GM12878 (cell line): ENCODE measurements around the gene TMEM170B. TPM values are rescaled to one million over a fixed set of nuclear protein-coding genes. Genes with fewer than 3 reads are reported as not detected.

Experiments used
- ATAC-seq: fragments of 200-7000 bp; cut with Tn5 transposase; 3 replicates; pipeline ENCODE4 v1.9.1; 2020; ENCODE audit warnings: mild to moderate bottlenecking, moderate library complexity
- BruUV-seq: library from RNA; stranded (reverse); fragments of 400-500 nt; replicated peaks from 2 replicates; lab custom pipeline; 2021; lab: Mats Ljungman, UMichigan
- CTCF ChIA-PET: fragments of 300-600 bp; sonication (Branson Sonifier 250); formaldehyde crosslinking; extraction: SDS; loops from one replicate; lab custom pipeline; 2021; ENCODE audit warnings: inconsistent platforms; lab: Yijun Ruan, JAX
- POLR2A ChIA-PET: fragments of 350-600 bp; formaldehyde crosslinking; extraction: SDS; loops from one replicate; lab custom pipeline; 2021; ENCODE audit warnings: inconsistent platforms; lab: Charles Lee
- RAD21 ChIA-PET: fragments of 300-600 bp; sonication (Branson Sonifier 250); formaldehyde crosslinking; loops from one replicate; lab custom pipeline; 2023; ENCODE audit warnings: antibody characterized with exemption; ENCODE audit not compliant: unreplicated experiment; lab: Charles Lee
- SMC1A ChIA-PET: fragments of 300-600 bp; sonication (Branson Sonifier 250); formaldehyde crosslinking; loops from one replicate; lab custom pipeline; 2023; ENCODE audit not compliant: unreplicated experiment, uncharacterized antibody; lab: Charles Lee
- DNase-seq: peaks from one replicate; pipeline ENCODE4 v3.0.0-alpha.2; 2011; ENCODE audit warnings: low read depth, low spot score
- FAIRE-seq: peaks from 3 replicates; lab custom pipeline; 2011; peaks lifted over from hg19 to GRCh38; lab: Jason Lieb, UNC
- H2AFZ ChIP-seq: 2 replicates; pipeline ENCODE4 v1.6.0; 2011; ENCODE audit warnings: low read depth, low read length, control low read depth; ENCODE audit not compliant: control insufficient read depth
- H3K27ac ChIP-seq: 2 replicates; pipeline ENCODE4 v1.5.1; 2011; ENCODE audit warnings: control low read depth; ENCODE audit not compliant: control insufficient read depth, insufficient read depth
- H3K27me3 ChIP-seq, 2 experiments: replicated peaks in 1 of 2; 2 replicates each; pipeline versions ENCODE4 v1.6.0 to v1.6.1; 2011; ENCODE audit warnings: low read length in 1 of 2; ENCODE audit not compliant: control insufficient read depth in 2 of 2, insufficient read depth in 2 of 2
- H3K36me3 ChIP-seq, 2 experiments: 2 replicates each; pipeline ENCODE4 v1.5.1; 2011; ENCODE audit warnings: low read length in 1 of 2; ENCODE audit not compliant: control insufficient read depth in 2 of 2, insufficient read depth in 2 of 2
- H3K4me1 ChIP-seq: 2 replicates; pipeline ENCODE4 v1.6.1; 2011; ENCODE audit warnings: mild to moderate bottlenecking, low read length, moderate library complexity, mixed read lengths; ENCODE audit not compliant: control insufficient read depth, insufficient read depth
- H3K4me2 ChIP-seq: 2 replicates; pipeline ENCODE4 v1.6.0; 2011; ENCODE audit warnings: control low read depth; ENCODE audit not compliant: control insufficient read depth, insufficient read depth
- H3K4me3 ChIP-seq: fragments of 200-600 bp; sonication (generic); 2 replicates; pipeline ENCODE4 v1.5.1; 2016
- H3K79me2 ChIP-seq: 2 replicates; pipeline ENCODE4 v1.6.0; 2011; ENCODE audit warnings: low read length; ENCODE audit not compliant: control insufficient read depth, insufficient read depth
- H3K9ac ChIP-seq: 2 replicates; pipeline ENCODE4 v1.8.0; 2011; ENCODE audit warnings: low read length, control low read depth, mixed read lengths; ENCODE audit not compliant: control insufficient read depth, insufficient read depth
- H3K9me3 ChIP-seq: replicated peaks from 3 replicates; pipeline ENCODE4 v1.5.1; 2011; ENCODE audit warnings: mild to moderate bottlenecking, low read length; ENCODE audit not compliant: control insufficient read depth, insufficient read depth
- H4K20me1 ChIP-seq: 2 replicates; pipeline ENCODE4 v1.6.0; 2011; ENCODE audit not compliant: control insufficient read depth, insufficient read depth
- CBX5 ChIP-seq: sonication (generic); IDR thresholded peaks from 2 replicates; pipeline ENCODE4 v1.6.1; 2016; ENCODE audit warnings: low read depth, moderate library complexity, mild to moderate bottlenecking, inconsistent platforms
- KDM1A ChIP-seq: fragments of 200-600 bp; sonication (generic); IDR thresholded peaks from 2 replicates; pipeline ENCODE4 v1.6.1; 2016; ENCODE audit warnings: borderline replicate concordance
- MEF2B ChIP-seq: fragments of 450-650 bp; IDR thresholded peaks from 2 replicates; pipeline ENCODE4 v1.6.1; 2018; ENCODE audit warnings: mild to moderate bottlenecking, moderate library complexity; ENCODE audit not compliant: partially characterized antibody, poor library complexity, severe bottlenecking
- NFYB ChIP-seq: IDR thresholded peaks from 2 replicates; pipeline ENCODE4 v1.6.1; 2011; ENCODE audit warnings: low read depth, mild to moderate bottlenecking, low read length, improper control_type of control experiment, moderate library complexity; ENCODE audit not compliant: insufficient read depth
- POU2F2 ChIP-seq: IDR thresholded peaks from 3 replicates; pipeline ENCODE4 v1.6.1; 2011; ENCODE audit warnings: low read depth, mild to moderate bottlenecking, low read length, borderline replicate concordance
- SP1 ChIP-seq: IDR thresholded peaks from one replicate; pipeline ENCODE4 v1.6.1; 2011; ENCODE audit warnings: low read depth, low read length
- ZNF384 ChIP-seq: IDR thresholded peaks from 2 replicates; pipeline ENCODE4 v1.6.1; 2012; ENCODE audit warnings: low read depth, mild to moderate bottlenecking, low read length, improper control_type of control experiment, borderline replicate concordance
- ZNF622 ChIP-seq: fragments of 450-650 bp; IDR thresholded peaks from 2 replicates; pipeline ENCODE4 v1.6.1; 2017; ENCODE audit warnings: mild to moderate bottlenecking, inconsistent platforms
- WGBS: methylation state at CpG from one replicate; pipeline ENCODE4 v1.1.6; 2016; ENCODE audit warnings: low lambda C conversion rate; ENCODE audit not compliant: insufficient replicate concordance, insufficient coverage; ENCODE audit errors: missing lambda C conversion rate; 5-methylcytosine and 5-hydroxymethylcytosine counted together
- in situ Hi-C: fragments of 300-500 bp; cut with MboI; formaldehyde crosslinking; loops from 9 replicates; pipeline ENCODE4 v1.14.3; 2018; ENCODE audit warnings: mixed read lengths
- intact Hi-C: fragments of 100-400 bp; cut with micrococcal nuclease; formaldehyde crosslinking; loops from one replicate; pipeline ENCODE4 v1.14.2; 2022; ENCODE audit not compliant: unreplicated experiment
- polyA plus RNA-seq, 11 experiments: library from polyadenylated mRNA; depleted of rRNA in 4 of 11; unstranded in 6 of 11; stranded (reverse) in 5 of 11; fragments of >200 nt; fragmentation: Nextera tagmentation in 4 of 11; fragmentation: Illumina TruSeq in 1 of 11; extraction: Ambion mirVana in 4 of 11; extraction: Trizol in 1 of 11; gene quantifications; 1 replicate in 1 of 11; 2 replicates in 10 of 11; pipeline versions ENCODE4 v1.2.1 to v1.2.3, GENCODE V29; 2011 to 2016; ENCODE audit warnings: inconsistent platforms in 2 of 11, missing spikeins in 2 of 11, low read depth in 1 of 11
- total RNA-seq, 4 experiments: library from RNA; depleted of rRNA in 3 of 4; stranded (reverse); fragments of >200 nt in 3 of 4; fragmentation: Illumina TruSeq in 1 of 4; extraction: Trizol in 1 of 4; gene quantifications; 2 replicates each; pipeline versions ENCODE4 v1.2.1 to v1.2.3, GENCODE V29; 2013 to 2021
- TF ChIP-seq, protein P1 (sequence below): fragments of 450-650 bp; conservative IDR thresholded peaks from 2 replicates; pipeline ENCODE4 v1.6.1; 2017; ENCODE audit warnings: mild to moderate bottlenecking, moderate library complexity
- TF ChIP-seq, protein P2 (sequence below): IDR thresholded peaks from 2 replicates; pipeline ENCODE4 v1.6.1; 2011; ENCODE audit warnings: low read depth, low read length, improper control_type of control experiment, borderline replicate concordance
- TF ChIP-seq, protein P3 (sequence below): fragments of 450-650 bp; IDR thresholded peaks from 2 replicates; pipeline ENCODE4 v1.6.1; 2016; ENCODE audit warnings: mild to moderate bottlenecking
- TF ChIP-seq, protein P4 (sequence below): fragments of 450-650 bp; IDR thresholded peaks from 2 replicates; pipeline ENCODE4 v1.6.1; 2017; ENCODE audit warnings: mild to moderate bottlenecking, low read depth, inconsistent platforms; ENCODE audit not compliant: poor library complexity, severe bottlenecking
- TF ChIP-seq, protein P5 (sequence below): IDR thresholded peaks from 2 replicates; pipeline ENCODE4 v1.6.1; 2012; ENCODE audit warnings: mild to moderate bottlenecking, low read depth, low read length

Gene TMEM170B
- total and polyA plus RNA-seq, 10 of the 15 experiments (the other 5 are each of a cell fraction or from before 2014, with no cell fraction given) = 0.38 to 10.3 (median 4.2) TPM

DNA sequence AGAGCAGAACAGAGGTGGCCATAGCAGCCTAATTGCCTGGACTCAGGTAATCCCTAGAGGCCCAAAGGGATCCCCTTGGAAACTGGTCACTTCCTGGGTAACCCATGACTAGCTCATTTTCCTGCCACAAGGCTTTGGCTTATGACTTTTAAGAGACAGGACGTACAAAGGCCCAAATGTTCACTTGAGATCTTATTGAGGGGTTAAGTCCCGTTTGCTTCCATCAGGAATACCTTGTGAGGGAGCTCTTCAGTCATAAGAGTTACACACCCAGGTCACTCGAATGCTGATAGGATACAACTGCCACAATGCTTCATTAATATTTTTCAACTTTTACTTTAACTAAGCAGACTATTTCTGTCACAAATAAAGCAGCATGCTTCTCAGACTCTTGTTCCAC, 51.7 kb downstream of the TMEM170B start:
- H3K27ac ChIP-seq = no peak overlapping the region
- no peak overlapping the region for H2AFZ ChIP-seq
- intact Hi-C loops = loop anchor here (10.0 kb wide), 1 partner anchor 646 kb away; no protein-coding TSS in a partner anchor
- H3K4me2 ChIP-seq = no peak overlapping the region
- H4K20me1 ChIP-seq = no peaks in the 10 kb centered on the region
- no peak overlapping the region for H3K9ac ChIP-seq
- no peak for ATAC-seq
- ChIA-PET CTCF (interaction anchor here (0.9 to 1.4 kb wide), 4 partner anchors 46 to 1017 kb away, joined by 3 to 7 read pairs (median 4); partner anchors contain the start of gene EDN1), RAD21 (interaction anchor here (1.0 to 2.8 kb wide), 6 partner anchors 8 to 1303 kb away, joined by 3 to 10 read pairs (median 4); partner anchors contain the start of gene EDN1), POLR2A (interaction anchor here (0.6 kb wide), 1 partner anchor 1014 kb away, joined by 4 read pairs; no protein-coding TSS in a partner anchor), SMC1A (interaction anchor here (1.1 to 1.7 kb wide), 5 partner anchors 9 to 1018 kb away, joined by 3 to 4 read pairs (median 3); no protein-coding TSS in a partner anchor)
- no peaks in the 10 kb centered on the region for H3K79me2 ChIP-seq
- no peaks in the 10 kb centered on the region for H3K27me3 ChIP-seq
- no TSS peak for BruUV-seq
- in situ Hi-C loops = loop anchor here (5.0 to 10.0 kb wide), 2 partner anchors 1018 to 1306 kb away; no protein-coding TSS in a partner anchor
- H3K9me3 ChIP-seq = no peaks in the 10 kb centered on the region
- 10% methylated on average over 3 of the region's 3 CpGs for WGBS
- no peak for DNase-seq
- no peak overlapping the region for H3K4me3 ChIP-seq
- H3K4me1 ChIP-seq = no peaks in the 10 kb centered on the region
- FAIRE-seq = no peak
- H3K36me3 ChIP-seq = no peaks in the 10 kb centered on the region
- TF ChIP-seq ZNF384 (no peak), CBX5 (no peak), MEF2B (no peak), ZNF622 (no peak), SP1 (no peak), KDM1A (no peak), NFYB (no peak), POU2F2 (no peak)
- TF ChIP-seq, protein P1, sequence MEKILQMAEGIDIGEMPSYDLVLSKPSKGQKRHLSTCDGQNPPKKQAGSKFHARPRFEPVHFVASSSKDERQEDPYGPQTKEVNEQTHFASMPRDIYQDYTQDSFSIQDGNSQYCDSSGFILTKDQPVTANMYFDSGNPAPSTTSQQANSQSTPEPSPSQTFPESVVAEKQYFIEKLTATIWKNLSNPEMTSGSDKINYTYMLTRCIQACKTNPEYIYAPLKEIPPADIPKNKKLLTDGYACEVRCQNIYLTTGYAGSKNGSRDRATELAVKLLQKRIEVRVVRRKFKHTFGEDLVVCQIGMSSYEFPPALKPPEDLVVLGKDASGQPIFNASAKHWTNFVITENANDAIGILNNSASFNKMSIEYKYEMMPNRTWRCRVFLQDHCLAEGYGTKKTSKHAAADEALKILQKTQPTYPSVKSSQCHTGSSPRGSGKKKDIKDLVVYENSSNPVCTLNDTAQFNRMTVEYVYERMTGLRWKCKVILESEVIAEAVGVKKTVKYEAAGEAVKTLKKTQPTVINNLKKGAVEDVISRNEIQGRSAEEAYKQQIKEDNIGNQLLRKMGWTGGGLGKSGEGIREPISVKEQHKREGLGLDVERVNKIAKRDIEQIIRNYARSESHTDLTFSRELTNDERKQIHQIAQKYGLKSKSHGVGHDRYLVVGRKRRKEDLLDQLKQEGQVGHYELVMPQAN = no peak
- TF ChIP-seq, protein P2, sequence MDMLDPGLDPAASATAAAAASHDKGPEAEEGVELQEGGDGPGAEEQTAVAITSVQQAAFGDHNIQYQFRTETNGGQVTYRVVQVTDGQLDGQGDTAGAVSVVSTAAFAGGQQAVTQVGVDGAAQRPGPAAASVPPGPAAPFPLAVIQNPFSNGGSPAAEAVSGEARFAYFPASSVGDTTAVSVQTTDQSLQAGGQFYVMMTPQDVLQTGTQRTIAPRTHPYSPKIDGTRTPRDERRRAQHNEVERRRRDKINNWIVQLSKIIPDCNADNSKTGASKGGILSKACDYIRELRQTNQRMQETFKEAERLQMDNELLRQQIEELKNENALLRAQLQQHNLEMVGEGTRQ = no peak
- TF ChIP-seq, protein P3, sequence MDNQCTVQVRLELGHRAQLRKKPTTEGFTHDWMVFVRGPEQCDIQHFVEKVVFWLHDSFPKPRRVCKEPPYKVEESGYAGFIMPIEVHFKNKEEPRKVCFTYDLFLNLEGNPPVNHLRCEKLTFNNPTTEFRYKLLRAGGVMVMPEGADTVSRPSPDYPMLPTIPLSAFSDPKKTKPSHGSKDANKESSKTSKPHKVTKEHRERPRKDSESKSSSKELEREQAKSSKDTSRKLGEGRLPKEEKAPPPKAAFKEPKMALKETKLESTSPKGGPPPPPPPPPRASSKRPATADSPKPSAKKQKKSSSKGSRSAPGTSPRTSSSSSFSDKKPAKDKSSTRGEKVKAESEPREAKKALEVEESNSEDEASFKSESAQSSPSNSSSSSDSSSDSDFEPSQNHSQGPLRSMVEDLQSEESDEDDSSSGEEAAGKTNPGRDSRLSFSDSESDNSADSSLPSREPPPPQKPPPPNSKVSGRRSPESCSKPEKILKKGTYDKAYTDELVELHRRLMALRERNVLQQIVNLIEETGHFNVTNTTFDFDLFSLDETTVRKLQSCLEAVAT = no peak
- TF ChIP-seq, protein P4, sequence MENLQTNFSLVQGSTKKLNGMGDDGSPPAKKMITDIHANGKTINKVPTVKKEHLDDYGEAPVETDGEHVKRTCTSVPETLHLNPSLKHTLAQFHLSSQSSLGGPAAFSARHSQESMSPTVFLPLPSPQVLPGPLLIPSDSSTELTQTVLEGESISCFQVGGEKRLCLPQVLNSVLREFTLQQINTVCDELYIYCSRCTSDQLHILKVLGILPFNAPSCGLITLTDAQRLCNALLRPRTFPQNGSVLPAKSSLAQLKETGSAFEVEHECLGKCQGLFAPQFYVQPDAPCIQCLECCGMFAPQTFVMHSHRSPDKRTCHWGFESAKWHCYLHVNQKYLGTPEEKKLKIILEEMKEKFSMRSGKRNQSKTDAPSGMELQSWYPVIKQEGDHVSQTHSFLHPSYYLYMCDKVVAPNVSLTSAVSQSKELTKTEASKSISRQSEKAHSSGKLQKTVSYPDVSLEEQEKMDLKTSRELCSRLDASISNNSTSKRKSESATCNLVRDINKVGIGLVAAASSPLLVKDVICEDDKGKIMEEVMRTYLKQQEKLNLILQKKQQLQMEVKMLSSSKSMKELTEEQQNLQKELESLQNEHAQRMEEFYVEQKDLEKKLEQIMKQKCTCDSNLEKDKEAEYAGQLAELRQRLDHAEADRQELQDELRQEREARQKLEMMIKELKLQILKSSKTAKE = no peak
- TF ChIP-seq, protein P5, sequence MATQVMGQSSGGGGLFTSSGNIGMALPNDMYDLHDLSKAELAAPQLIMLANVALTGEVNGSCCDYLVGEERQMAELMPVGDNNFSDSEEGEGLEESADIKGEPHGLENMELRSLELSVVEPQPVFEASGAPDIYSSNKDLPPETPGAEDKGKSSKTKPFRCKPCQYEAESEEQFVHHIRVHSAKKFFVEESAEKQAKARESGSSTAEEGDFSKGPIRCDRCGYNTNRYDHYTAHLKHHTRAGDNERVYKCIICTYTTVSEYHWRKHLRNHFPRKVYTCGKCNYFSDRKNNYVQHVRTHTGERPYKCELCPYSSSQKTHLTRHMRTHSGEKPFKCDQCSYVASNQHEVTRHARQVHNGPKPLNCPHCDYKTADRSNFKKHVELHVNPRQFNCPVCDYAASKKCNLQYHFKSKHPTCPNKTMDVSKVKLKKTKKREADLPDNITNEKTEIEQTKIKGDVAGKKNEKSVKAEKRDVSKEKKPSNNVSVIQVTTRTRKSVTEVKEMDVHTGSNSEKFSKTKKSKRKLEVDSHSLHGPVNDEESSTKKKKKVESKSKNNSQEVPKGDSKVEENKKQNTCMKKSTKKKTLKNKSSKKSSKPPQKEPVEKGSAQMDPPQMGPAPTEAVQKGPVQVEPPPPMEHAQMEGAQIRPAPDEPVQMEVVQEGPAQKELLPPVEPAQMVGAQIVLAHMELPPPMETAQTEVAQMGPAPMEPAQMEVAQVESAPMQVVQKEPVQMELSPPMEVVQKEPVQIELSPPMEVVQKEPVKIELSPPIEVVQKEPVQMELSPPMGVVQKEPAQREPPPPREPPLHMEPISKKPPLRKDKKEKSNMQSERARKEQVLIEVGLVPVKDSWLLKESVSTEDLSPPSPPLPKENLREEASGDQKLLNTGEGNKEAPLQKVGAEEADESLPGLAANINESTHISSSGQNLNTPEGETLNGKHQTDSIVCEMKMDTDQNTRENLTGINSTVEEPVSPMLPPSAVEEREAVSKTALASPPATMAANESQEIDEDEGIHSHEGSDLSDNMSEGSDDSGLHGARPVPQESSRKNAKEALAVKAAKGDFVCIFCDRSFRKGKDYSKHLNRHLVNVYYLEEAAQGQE = no peak
